Measurements from ENCODE around the gene TEX52.

- TF ChIP-seq CTCF (IDR thresholded peaks at IDR 0.05) = no peak
- no peak for TF ChIP-seq POLR2AphosphoS5 (IDR thresholded peaks at IDR 0.05)
- no peak for TF ChIP-seq EP300 (IDR thresholded peaks at IDR 0.05)
Measured at GRCh38 chr12:2826036-2826435, 30.8 kb downstream of the TEX52 start.

Measured in suprapubic skin (tissue), 4 donors.